AG04449 (cell line): Measurements from ENCODE around the gene POLE.

Experiments used
- CTCF ChIA-PET: fragments of 350-600 bp; formaldehyde crosslinking; extraction: SDS; loops from one replicate; lab custom pipeline; 2021; ENCODE audit warnings: antibody characterized with exemption; lab: Yijun Ruan, JAX
- POLR2A ChIA-PET: fragments of 400-600, 350-600 bp; formaldehyde crosslinking; extraction: SDS; loops from one replicate; lab custom pipeline; 2020; ENCODE audit warnings: antibody characterized with exemption, inconsistent platforms; lab: Yijun Ruan, JAX
- DNase-seq: peaks from one replicate; pipeline ENCODE4 v3.0.0-alpha.2; 2010; ENCODE audit warnings: low read depth, low spot score
- H3K4me3 ChIP-seq: 2 replicates; pipeline ENCODE4 v1.5.1; 2011; ENCODE audit warnings: low read depth, mild to moderate bottlenecking, control low read depth, low read length
- TF ChIP-seq, protein P1 (sequence below): IDR thresholded peaks from one replicate; pipeline ENCODE4 v1.5.1; 2011; ENCODE audit warnings: mild to moderate bottlenecking, moderate library complexity, low read length, control low read depth, inconsistent platforms; ENCODE audit not compliant: insufficient read depth; ENCODE audit errors: missing control alignments

Gene POLE

DNA sequence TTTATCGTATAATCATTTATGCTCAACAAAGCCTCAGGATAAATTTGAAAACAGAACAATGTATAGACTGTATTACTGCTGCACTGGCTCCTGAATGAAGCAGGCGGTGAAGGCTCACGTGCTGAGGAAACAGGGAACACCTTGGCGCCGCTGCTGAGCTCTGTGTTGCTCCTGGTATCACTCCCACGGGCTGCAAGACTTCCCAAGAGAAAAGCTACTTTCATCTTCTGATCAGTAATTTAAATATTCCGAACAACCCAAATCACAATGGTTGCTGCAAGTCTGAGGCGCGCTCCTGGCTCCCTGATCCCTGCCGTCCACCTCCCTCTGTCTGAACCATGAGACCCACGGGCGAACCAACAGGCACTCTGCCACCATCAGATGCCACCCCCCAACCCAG lies 39.2 kb upstream of the POLE start:
- ChIA-PET POLR2A (no interaction called here), CTCF (no interaction called here)
- TF ChIP-seq, protein P1, sequence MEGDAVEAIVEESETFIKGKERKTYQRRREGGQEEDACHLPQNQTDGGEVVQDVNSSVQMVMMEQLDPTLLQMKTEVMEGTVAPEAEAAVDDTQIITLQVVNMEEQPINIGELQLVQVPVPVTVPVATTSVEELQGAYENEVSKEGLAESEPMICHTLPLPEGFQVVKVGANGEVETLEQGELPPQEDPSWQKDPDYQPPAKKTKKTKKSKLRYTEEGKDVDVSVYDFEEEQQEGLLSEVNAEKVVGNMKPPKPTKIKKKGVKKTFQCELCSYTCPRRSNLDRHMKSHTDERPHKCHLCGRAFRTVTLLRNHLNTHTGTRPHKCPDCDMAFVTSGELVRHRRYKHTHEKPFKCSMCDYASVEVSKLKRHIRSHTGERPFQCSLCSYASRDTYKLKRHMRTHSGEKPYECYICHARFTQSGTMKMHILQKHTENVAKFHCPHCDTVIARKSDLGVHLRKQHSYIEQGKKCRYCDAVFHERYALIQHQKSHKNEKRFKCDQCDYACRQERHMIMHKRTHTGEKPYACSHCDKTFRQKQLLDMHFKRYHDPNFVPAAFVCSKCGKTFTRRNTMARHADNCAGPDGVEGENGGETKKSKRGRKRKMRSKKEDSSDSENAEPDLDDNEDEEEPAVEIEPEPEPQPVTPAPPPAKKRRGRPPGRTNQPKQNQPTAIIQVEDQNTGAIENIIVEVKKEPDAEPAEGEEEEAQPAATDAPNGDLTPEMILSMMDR = no peak
- H3K4me3 ChIP-seq = no peak overlapping the region
- DNase-seq = no peak

DNA sequence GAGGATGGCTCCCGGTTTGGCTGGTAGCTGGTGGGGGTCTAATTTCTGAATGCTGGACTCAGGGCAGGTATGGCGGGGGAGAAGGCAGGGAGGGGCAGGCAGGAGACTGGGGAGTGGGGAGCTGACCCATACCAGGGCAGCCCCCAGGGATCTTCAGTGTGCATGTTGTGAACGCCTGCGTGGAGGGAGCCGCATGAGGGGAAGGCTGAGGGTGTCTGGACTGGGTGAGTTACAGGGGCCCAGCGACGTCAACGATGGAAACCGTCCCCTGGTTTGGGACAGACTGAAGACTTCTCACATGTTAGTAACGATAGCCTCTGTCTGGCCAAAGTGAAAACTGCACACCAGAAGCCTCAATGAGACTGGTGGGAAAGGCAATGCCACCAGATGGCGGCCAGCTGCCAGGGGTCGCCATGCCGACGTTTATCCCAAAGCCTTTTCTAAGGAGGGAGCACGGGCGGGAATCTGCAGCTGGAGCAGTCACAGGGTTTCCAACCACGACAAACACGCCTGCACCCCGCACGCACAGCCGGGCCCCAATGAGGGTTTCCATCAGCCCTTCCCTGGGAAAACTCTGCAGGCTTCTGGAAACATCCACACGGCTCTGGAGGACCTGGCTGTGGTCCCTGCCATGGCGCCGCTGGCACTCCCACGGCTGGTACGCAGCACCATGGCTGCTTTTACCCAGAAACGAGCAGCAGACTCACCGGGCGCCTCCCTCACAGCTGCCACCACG lies 37.5 kb upstream of the POLE start:
- POLR2A ChIA-PET = no interaction called here

DNA sequence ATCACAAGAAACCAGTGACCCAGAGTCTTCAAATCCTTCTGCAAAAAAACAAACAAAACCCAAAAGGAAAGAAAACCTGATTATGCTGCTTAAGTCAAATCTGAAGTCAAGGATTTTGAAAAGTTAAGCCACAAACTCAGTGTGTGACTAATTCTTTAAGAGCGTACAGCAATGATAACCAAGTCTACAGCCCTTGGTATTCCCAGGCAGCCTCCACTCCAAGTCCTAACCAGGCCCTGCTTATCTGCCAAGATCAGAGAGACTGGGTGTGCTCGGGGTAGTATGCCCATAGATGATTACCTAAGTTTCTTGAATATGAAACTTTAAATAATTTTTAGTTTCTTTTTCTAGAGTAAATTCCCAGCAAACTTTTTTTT lies 36.6 kb upstream of the POLE start:
- no peak overlapping the region for H3K4me3 ChIP-seq
- ChIA-PET CTCF (no interaction called here), POLR2A (no interaction called here)
- TF ChIP-seq, protein P1 = no peak
- DNase-seq = peak; percentile 9

More for the DNA sequence above, 37.5 kb upstream of the POLE start:
- no peak overlapping the region for H3K4me3 ChIP-seq
- no peak for DNase-seq
- TF ChIP-seq, protein P1 = no peak
- CTCF ChIA-PET = no interaction called here

DNA sequence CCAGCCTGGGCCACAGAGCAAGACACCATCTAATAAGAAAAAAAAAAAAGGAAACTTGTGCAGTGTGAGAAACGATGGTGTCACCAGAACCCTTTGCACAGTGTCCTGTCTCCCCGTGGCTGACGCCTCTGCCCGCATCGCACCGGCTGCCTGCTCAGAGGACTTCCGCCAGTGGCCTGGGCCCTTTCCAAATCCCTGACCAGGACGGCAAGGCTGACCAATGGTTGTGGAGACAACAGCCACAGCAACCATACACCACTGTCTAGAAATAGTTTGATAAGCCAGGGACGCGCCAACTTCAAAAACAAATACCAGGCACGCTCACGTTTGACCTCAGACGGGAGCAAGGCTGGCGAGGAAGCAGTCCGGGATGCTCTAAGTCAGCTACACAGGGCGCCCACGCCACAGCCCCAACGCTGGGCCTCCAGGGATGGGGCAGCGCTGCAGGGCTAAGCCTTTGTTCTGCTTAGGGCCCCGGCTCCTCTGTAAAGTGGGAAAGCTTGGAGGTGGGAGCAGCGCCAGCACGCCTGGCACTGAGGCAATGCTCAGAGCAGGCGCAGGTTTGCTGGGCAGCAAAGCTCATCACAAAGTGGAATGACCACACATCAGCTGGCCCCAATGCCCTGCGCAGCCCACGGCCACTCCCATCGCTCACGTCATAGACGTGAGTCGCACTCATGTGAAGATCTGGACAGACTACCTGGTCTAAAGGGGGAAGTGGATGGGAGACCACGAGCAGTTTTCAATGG lies 36.0 kb upstream of the POLE start:
- ChIA-PET POLR2A (no interaction called here), CTCF (no interaction called here)
- TF ChIP-seq, protein P1 = no peak
- H3K4me3 ChIP-seq = no peak overlapping the region
- DNase-seq = no peak

DNA sequence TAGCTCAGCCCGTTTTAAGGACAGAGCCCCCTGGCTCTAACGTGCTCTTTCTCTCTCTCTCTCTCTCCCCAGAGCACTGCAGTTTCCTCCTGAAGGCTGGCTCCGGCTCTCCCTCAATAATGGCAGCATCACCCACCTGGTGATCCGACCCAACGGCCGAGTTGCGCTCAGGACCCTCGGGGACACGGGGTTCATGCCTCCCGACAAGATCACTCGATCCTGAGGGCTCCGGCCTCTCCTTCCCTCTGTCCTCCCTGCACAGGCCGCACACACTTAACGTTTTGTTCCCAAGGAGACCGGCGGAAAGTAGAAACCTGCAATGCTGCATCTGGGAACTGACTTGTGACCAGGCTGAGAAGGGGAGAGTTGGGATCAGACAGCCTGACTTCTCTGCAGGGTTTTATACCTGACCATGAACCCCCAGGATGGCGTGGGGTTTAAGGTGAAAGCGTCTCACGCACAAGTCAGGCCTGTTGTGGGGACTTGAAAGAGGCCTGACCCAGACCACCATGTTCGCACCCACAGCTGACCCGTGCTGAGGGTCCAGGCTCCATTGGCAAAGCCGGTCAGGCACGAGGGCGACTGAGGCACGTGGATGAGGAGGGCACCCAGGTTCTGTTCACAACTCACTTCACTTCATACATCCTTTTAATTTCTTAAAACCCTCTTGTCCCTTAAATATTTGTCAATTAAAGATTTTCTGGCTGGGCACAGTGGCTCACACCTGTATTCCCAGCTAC lies 33.6 kb upstream of the POLE start:
- ChIA-PET POLR2A (interaction anchor here (0.7 to 1.1 kb wide), 2 partner anchors 11 to 40 kb away, joined by 3 read pairs; no protein-coding TSS in a partner anchor), CTCF (no interaction called here)
- no peak overlapping the region for H3K4me3 ChIP-seq
- no peak for DNase-seq
- TF ChIP-seq, protein P1 = no peak

DNA sequence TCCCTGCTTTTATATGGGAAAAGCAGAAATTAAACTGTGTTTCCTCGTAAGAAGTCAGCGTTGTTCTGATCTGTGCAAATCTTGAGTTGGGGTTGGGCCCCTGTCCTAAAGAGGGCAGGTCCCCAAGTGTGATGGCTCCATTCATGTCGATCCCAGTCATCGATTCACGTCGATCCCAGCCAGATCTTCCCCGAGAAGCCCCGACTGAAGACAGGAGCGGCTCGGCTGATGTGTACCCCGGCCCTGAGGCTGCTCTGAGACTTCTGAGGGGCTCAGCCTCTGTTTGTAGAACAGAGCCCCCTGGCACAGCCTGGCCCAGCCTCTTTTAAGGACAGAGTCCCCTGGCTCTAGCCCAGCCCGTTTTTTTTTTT lies 32.8 kb upstream of the POLE start:
- no peak overlapping the region for H3K4me3 ChIP-seq

More for the DNA sequence above, 32.8 kb upstream of the POLE start:
- no peak for DNase-seq
- POLR2A ChIA-PET = interaction anchor here (0.7 kb wide), 1 partner anchor 10 kb away, joined by 3 read pairs; no protein-coding TSS in a partner anchor
- TF ChIP-seq, protein P1 = no peak
- CTCF ChIA-PET = no interaction called here
